ENCODE measurements around the gene CYYR1. TPM values are rescaled to one million over a fixed set of nuclear protein-coding genes. Genes with fewer than 3 reads are reported as not detected.
"Not testable (repeated sequence)": the region's sequence is repeated elsewhere in the genome, so short reads cannot be mapped to it uniquely, and the experiment has no call there.

Gene CYYR1
- total RNA-seq, 1 donor = 6.2 TPM

DNA sequence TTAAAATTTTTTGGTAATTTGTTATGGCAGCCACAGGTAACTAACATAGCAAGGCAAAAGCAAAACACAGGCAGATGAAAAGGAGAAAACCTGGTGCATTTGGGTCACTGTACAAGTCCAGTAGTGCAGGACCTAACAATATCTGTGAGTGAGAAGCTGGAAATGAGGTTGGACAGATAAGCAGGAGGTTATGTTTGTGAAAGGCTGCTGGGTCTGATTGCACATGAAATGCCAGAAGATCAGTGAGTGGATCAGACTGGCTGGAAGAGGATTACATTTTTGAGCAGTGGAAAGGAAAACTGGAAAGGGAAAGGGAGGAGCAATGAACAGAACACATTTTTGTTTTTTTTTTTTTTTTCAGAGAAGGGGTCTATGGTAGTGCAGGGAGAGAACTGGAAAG, 73.6 kb downstream of the CYYR1 start:
- no peak for DNase-seq (ENCODE audit: low read depth in 2 of 3, low spot score in 2 of 3)

DNA sequence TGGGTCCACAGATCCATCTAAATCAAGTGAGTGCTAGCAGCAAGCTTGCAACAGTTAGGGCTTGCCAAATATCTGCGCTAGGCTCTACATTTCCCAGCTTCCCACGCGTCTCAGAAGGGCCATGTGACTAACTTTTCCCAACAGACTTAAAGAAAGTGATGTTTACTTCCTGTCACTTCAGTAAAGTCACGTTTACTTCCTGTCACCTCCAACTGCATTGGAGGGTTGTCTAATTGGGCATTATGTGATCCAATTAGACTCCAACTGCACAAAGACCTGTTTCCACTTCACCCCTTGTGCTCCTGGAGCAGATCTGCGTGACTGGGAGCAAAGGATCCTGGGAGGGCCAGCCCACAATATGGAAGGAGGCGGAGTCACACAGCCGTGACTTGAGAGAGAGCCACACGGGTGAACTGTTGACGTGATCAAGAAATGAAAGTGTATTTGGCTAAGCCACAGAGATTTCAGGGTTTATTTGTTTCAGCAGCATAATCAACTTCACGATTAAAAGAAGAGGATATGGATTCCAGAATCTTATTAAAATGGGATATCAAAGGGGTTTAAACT, 77.7 kb downstream of the CYYR1 start:
- DNase-seq (ENCODE audit: low read depth in 2 of 3, low spot score in 2 of 3) = no peak

GRCh38 chr21:26491663-26492062, 81.4 kb downstream of the CYYR1 start:
- DNase-seq (ENCODE audit: low read depth in 2 of 3, low spot score in 2 of 3) = no peak

GRCh38 chr21:26490771-26491170, 82.3 kb downstream of the CYYR1 start:
- no peak for DNase-seq (ENCODE audit: low read depth in 2 of 3, low spot score in 2 of 3)

DNA sequence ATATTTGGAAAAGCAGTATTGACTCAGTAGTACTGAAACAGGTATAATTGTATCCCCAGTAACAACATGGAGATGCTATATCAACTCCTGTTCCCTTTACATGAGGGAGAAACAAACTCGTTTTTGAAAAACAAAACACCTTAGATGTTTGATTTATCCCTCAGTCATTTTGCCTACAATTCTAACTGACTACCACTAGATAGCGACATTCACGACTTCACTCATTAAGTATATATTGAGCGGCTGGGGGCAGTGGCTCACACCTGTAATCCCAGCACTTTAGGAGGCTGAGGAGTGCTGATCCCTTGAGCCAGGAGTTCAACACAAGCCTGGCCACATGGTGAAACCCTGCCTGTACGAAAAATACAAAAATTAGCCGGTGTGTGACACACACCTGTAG, 83.3 kb downstream of the CYYR1 start:
- no peak for DNase-seq (ENCODE audit: low read depth in 2 of 3, low spot score in 2 of 3)

DNA sequence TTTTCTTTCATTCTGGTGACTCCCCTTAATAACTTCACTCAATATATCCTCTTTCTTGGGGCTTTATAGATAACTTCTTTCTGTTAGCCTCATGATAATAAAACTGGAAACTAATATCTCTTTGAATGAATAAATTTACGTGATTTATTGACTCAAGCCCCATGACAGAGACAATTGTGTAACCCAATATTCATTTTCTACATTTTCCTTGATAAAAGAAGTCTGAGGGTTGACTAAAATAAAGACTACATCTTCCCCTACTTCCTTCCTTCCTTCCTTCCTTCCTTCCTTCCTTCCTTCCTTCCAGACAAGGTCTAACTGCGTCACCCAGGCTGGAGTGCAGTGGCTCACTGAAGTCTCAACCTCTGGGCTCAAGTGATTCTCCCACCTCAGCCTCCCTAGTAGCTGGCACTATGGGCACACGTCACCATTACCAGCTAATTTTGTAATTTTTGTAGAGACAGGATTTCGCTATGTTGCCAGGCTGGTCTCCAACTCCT, 85.1 kb downstream of the CYYR1 start:
- no peak for DNase-seq (ENCODE audit: low read depth in 2 of 3, low spot score in 2 of 3)

DNA sequence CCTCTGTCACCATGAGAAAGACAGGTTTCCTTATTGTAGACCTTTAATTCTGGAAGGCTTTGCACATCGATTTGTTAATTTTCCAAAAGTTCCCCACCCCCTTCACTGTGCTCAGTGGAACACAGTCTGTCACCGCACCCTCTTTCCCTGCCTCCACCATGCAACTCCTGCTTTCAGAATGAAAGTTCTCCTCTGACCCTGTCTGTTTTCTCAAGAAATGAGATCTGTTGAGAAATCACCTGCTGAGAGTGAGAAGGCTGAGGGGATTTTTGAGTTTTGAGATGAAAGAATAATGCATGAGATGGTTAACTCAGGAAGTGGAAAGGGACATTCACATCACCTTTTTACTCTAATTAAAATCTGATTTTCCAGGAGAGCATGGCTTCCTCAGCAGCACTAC, 99.6 kb downstream of the CYYR1 start:
- DNase-seq (ENCODE audit: low read depth in 2 of 3, low spot score in 2 of 3) = no peak

DNA sequence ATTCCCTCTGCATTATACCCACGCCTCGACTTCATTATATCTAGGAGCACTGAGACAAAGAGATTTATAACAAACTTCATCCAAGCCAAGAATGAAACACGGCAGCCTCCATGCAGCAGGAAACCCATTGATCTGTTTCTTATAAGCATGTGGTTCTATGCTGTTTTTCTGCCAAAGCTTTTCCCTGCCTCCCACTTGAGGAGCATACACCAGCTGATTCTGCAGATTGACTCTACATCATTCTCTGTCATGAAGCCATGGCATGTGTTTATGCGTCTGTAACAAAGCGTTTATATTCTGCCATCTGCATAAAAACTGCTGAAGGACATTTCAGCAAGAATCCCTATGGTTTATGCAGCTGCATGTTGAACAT, 102.0 kb downstream of the CYYR1 start:
- DNase-seq (ENCODE audit: low read depth in 2 of 3, low spot score in 2 of 3) = no peak

DNA sequence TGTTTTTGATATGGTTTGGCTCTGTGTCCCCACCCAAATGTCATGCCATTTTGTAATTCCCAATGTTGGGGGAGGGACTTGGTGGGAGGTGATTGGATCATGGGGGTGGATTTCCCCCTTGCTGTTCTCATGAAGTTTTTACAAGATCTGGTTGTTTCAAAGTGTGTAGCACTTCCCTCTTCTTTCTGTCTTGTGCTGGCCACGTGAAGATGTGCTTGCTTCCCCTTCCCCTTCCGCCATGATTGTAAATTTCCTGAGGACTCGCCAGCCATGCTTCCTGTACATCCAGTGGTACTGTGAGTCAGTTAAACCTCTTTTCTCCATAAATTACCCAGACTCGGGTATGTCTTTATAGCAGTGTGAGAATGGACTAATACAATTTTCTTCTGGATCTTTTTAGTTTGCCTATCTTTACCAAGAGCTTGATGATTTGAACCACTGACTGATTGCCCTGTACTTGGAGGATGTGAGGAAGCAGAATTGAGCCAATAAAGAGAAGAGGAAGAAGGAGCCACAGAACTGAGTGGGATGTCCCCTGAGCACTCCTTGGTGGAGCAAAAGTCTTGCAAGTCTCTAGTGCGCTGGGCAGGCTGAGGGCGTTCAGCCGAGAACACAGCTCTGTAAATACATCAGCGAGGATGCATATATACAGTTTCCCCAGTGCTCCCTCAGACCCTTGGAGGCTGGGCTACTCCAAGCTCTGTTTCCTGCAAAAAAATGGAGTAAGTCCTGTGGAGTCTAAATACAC, 102.6 kb downstream of the CYYR1 start:
- DNase-seq (ENCODE audit: low read depth in 2 of 3, low spot score in 2 of 3) = no peak

- no peak for DNase-seq (ENCODE audit: low read depth in 2 of 3, low spot score in 2 of 3)
Observed at GRCh38 chr21:26469789-26470188, 103.3 kb downstream of the CYYR1 start.

- no peak for DNase-seq (ENCODE audit: low read depth in 2 of 3, low spot score in 2 of 3)
Observed at GRCh38 chr21:26465916-26466315, 107.2 kb downstream of the CYYR1 start.

GRCh38 chr21:26461500-26461899, 111.6 kb downstream of the CYYR1 start:
- DNase-seq (ENCODE audit: low read depth in 2 of 3, low spot score in 2 of 3) = no peak

GRCh38 chr21:26460621-26461020, 112.5 kb downstream of the CYYR1 start:
- DNase-seq (ENCODE audit: low read depth in 2 of 3, low spot score in 2 of 3) = no peak

GRCh38 chr21:26458854-26459253, 114.2 kb downstream of the CYYR1 start:
- DNase-seq (ENCODE audit: low read depth in 2 of 3, low spot score in 2 of 3) = not testable (repeated sequence)

GRCh38 chr21:26457817-26458216, 115.3 kb downstream of the CYYR1 start:
- DNase-seq (ENCODE audit: low read depth in 2 of 3, low spot score in 2 of 3) = no peak

DNA sequence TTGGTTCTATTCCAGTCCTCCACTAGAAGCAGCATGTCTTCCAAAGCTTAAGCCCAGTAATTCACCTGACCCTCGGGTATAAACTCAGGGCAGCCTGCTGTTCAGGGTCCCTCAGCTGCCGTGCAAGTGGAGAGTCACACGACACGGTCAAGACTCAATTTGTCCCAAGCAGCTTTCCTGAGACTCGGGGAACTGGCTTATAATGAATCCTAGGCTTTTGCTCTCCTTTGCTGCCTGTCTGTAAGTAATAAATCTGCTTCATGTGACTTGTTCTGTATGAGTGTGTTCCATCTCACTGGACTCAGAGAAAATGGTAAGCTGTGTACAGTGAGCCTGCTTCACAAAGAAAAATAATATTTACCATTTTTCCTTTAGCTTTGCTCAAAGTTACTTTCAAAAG, 119.8 kb downstream of the CYYR1 start:
- no peak for DNase-seq (ENCODE audit: low read depth in 2 of 3, low spot score in 2 of 3)

DNA sequence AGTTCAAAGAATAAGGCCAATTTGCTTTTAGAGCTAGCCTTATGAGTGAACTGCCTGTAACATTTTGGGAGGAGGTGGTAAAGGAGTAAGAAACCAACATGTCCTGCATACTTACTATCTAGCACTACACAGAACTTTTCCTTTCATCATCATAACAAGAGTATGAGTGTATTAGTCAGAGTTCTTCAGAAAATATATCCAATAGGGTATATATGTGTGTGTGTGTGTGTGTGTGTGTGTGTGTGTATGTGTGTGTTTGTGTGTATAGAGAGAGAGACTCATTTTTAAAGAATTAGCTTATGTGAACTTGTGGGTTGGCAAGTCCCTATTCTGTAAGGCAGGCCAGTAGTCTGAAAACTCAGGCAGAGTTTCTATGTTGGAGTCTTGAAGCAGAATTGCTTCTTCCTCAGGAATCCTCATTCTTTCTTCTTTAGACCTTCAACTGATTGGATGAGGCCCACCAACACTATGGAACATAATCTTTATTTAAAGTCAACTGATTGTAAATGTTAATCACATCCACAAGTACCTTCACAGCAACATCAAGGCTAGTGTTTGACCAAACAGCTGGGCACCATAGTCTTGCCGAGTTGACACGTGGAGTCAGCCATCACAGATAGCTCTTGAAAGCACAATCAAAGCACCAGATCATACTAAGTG, 121.9 kb downstream of the CYYR1 start:
- no peak for DNase-seq (ENCODE audit: low read depth in 2 of 3, low spot score in 2 of 3)

GRCh38 chr21:26449161-26449560, 123.9 kb downstream of the CYYR1 start:
- no peak for DNase-seq (ENCODE audit: low read depth in 2 of 3, low spot score in 2 of 3)

GRCh38 chr21:26448751-26449150, 124.3 kb downstream of the CYYR1 start:
- DNase-seq (ENCODE audit: low read depth in 2 of 3, low spot score in 2 of 3) = no peak

DNA sequence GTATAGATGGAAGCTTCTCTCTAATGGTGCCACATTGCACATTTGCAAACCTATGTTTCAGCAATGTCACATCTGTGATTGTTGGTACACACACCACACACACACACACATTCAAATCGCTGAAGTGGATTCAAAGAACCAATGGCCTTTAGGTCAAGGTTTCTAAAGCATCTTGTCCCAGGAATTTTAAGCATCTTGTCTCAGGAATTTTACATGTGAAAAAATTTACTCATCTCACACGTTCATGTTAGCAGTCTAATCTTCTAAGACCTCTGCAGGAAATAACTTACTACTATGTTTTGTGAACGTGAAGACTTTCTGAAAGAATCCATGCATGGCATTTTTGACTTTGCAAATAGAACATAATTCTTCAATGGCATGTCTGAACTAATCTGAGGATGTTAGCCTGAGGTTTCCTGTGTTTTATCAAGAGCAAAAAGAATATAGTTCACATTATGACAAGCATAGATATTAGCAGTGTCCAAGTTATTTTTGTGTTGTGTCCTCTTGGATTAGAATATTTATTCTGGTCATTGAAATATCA, 125.1 kb downstream of the CYYR1 start:
- no peak for DNase-seq (ENCODE audit: low read depth in 2 of 3, low spot score in 2 of 3)

DNA sequence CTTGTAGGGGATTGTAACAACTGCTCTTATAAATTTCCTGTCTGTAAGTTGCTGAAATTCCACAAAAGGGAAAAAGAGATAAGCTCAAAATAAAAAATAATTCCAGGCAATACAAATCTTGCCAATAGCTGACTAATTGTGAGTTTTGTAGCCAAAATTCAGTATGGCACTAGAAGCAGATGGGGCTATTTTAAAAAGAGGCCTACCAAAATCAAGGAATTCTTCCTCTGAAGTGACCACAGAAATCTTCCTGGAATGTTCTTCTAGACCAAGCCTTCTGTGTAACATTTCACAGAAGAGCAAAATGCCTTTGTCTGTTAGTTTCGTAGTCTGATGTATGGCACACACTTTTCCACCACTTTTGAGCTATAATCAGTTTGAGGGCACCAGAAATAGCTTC, 127.6 kb downstream of the CYYR1 start:
- no peak for DNase-seq (ENCODE audit: low read depth in 2 of 3, low spot score in 2 of 3)

DNA sequence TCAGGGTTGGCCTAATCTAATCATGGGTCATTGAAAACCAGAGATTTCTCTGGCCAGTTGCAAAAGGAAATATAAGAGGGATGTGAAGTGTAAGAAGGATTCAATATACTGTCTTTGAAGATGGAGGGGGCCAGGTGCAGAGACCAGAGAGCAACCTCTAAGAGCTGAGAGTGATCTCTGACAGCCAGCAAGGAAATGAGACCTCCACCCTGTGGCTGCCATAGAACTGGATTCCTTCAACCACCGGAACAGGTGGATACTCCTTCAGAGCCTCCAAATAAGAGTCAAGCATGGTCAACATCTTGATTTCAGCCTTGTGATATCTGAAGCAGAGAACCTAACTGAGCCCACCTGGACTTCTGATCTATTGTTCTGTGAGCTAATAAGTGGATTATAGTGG, 128.4 kb downstream of the CYYR1 start:
- no peak for DNase-seq (ENCODE audit: low read depth in 2 of 3, low spot score in 2 of 3)

Measured in hematopoietic multipotent progenitor cell (in vitro differentiated cells).